H1 (cell line): ENCODE measurements around the gene PNPLA4. TPM values are rescaled to one million over a fixed set of nuclear protein-coding genes. Genes with fewer than 3 reads are reported as not detected.

ENCODE experiments used
- ASH2L ChIP-seq: fragments of 200-600, 300-600 bp; sonication (generic); IDR thresholded peaks from one replicate; pipeline ENCODE4 v1.7.1; 2017; ENCODE audit warnings: low read length
- CEBPB ChIP-seq: IDR thresholded peaks from 2 replicates; pipeline ENCODE4 v1.6.1; 2012; ENCODE audit warnings: low read depth, low read length
- CTBP2 ChIP-seq: IDR thresholded peaks from 2 replicates; pipeline ENCODE4 v1.7.0; 2011; ENCODE audit warnings: borderline replicate concordance, mild to moderate bottlenecking, moderate library complexity, mixed read lengths, low read length; ENCODE audit not compliant: insufficient read depth, insufficient read length
- KDM1A ChIP-seq: fragments of 200-600, 300-600 bp; sonication (generic); IDR thresholded peaks from 2 replicates; pipeline ENCODE4 v1.7.1; 2016; ENCODE audit warnings: mild to moderate bottlenecking, low read length, borderline replicate concordance
- RBBP5 ChIP-seq: IDR thresholded peaks from 2 replicates; pipeline ENCODE4 v1.7.1; 2012; ENCODE audit warnings: low read depth, mild to moderate bottlenecking, inconsistent platforms, low read length, moderate library complexity, borderline replicate concordance
- polyA plus RNA-seq, 7 experiments: library from polyadenylated mRNA; depleted of rRNA in 3 of 7; stranded (reverse) in 5 of 7; unstranded in 2 of 7; fragments of >200 nt in 5 of 7; fragments of 200-250 nt in 2 of 7; gene quantifications; 1 replicate in 5 of 7; 2 replicates in 1 of 7; 4 replicates in 1 of 7; pipeline versions ENCODE4 v1.2.1 to v1.2.3, GENCODE V29; 2011 to 2013; ENCODE audit warnings: missing spikeins in 2 of 7, mixed read lengths in 2 of 7
- total RNA-seq: library from RNA; stranded (reverse); fragmentation: NEBNext Ultra II Directional; extraction: Animal tissue kit (Norgen Biotek cat#: 25700); gene quantifications from 2 replicates; pipeline ENCODE4 v1.2.1, GENCODE V29; 2021

PNPLA4 gene
- total and polyA plus RNA-seq, 2 of the 8 experiments (the other 6 are each of a cell fraction or from before 2014, with no cell fraction given): 14.3 to 18.2 TPM

DNA sequence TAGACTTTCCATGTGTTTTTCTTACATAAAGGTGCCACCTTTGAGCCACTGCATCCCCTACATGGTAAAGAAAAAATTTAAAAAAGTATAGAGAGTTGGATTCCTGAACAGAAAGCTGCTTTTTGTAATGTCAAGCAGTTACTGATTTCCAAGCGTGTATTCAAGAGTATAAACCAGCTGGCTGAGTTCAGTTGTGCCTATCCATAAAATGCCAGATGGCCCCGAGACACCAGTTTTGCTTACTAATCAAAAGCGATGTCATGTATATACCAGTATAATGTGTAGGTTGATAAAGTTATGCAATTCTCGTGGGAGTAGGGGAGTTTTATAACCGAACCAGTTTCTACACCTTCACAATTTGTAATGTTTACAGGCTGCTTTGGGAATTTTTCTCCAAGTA is 26.2 kb upstream of the PNPLA4 start (continued):
- TF ChIP-seq ASH2L (no peak), RBBP5 (no peak), CTBP2 (no peak), KDM1A (no peak), CEBPB (no peak)
- TF ChIP-seq, all 59 proteins: peak for 0
